ENCODE results near the gene DEPP1.

Gene DEPP1

DNA sequence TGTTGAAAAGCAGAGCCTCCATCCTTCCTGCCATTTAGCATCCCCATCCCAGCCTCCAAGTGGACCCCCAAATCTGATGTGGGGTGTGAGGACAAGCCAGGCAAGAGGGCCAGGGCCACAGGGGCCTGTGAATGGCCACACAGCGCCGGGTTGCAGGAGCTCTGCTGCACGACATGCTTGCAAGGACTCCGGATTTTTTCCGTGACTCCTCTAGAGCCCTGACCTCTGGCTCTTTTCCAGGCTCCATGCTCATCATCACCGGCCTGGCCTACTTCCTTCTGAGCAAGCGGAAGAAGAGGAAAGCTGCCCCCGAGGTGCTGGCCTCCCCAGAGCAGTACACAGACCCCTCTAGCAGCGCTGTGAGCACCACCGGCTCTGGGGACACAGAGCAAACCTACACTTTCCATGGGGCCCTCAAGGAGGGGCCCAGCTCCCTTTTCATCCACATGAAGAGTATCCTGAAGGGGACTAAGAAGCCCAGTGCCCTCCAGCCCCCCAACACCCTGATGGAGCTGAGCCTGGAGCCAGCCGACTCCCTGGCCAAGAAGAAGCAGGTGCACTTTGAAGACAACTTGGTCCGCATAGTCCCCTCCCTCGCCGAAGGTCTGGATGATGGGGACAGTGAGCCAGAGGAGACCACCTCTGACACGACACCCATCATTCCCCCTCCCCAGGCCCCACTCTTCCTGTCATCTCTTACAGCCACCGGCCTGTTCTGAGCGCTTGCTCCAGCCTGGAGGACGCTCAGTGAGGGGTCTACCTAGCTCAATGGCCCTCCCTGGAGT is 44.0 kb downstream of the DEPP1 start:
- no peak overlapping the region for H3K4me3 ChIP-seq (ENCODE audit: low read depth, low read length)

GRCh38 chr10:44933451-44934321 is 44.9 kb downstream of the DEPP1 start:
- H3K4me3 ChIP-seq (ENCODE audit: low read depth, low read length) = no peak overlapping the region

GRCh38 chr10:44932517-44933450 is 45.8 kb downstream of the DEPP1 start:
- no peak overlapping the region for H3K4me3 ChIP-seq (ENCODE audit: low read depth, low read length)

- H3K4me3 ChIP-seq (ENCODE audit: low read depth, low read length) = no peak overlapping the region
Observed at GRCh38 chr10:44931621-44932516, 46.7 kb downstream of the DEPP1 start.

- no peak overlapping the region for H3K4me3 ChIP-seq (ENCODE audit: low read depth, low read length)
Observed at GRCh38 chr10:44930904-44931620, 47.5 kb downstream of the DEPP1 start.

- no peak overlapping the region for H3K4me3 ChIP-seq (ENCODE audit: low read depth, low read length)
Observed at GRCh38 chr10:44929356-44930255, 49.0 kb downstream of the DEPP1 start.

GRCh38 chr10:44928462-44928861 is 50.1 kb downstream of the DEPP1 start:
- H3K4me3 ChIP-seq (ENCODE audit: low read depth, low read length) = no peak overlapping the region

GRCh38 chr10:44927352-44927751 is 51.3 kb downstream of the DEPP1 start:
- H3K4me3 ChIP-seq (ENCODE audit: low read depth, low read length) = no peak overlapping the region

DNA sequence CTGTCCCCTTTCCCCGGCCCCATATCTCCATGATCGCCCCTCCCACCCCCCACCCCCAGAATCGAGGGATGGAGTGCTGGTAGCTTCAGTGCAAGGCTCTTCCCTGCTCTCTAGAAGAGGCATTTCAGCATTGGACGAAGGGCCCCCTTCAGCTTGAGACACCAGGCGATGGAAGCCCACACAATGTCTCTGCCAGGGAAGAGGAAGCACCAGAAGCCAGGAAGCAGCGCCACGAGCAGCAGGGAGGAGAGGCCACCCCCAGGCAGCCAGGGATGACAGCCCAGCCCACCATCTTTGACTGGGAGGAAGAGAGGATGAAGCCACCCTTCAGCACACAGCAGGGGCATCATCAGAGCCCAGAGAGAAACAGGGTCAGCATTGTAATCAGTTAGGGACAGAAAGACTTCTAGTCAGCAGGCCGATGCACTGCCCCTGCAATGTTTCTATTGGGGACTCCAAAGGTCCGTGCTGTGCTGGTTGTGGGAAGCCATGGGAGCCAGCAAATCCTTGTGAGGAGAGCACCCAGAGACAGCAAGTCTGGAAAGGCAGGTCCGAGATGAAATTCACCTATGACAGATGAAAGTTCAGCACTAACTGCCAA is 51.8 kb downstream of the DEPP1 start:
- no peak overlapping the region for H3K4me3 ChIP-seq (ENCODE audit: low read depth, low read length)
